Osteocyte (in vitro differentiated cells): ENCODE measurements around the gene VAC14. TPM values are rescaled to one million over a fixed set of nuclear protein-coding genes. Genes with fewer than 3 reads are reported as not detected.

Source experiments
- DNase-seq: peaks from one replicate; pipeline ENCODE4 v3.0.0; 2021; ENCODE audit warnings: mixed read lengths; ENCODE audit not compliant: unreplicated experiment; ENCODE audit errors: extremely low spot score
- H3K27ac Mint-ChIP-seq: one replicate; pipeline ENCODE4 v1.8.0; 2021; ENCODE audit warnings: mild to moderate bottlenecking, mixed read lengths; ENCODE audit not compliant: unreplicated experiment
- H3K27me3 Mint-ChIP-seq: one replicate; pipeline ENCODE4 v1.8.0; 2021; ENCODE audit warnings: mixed read lengths; ENCODE audit not compliant: unreplicated experiment
- H3K36me3 Mint-ChIP-seq: one replicate; pipeline ENCODE4 v1.8.0; 2021; ENCODE audit warnings: mixed read lengths; ENCODE audit not compliant: unreplicated experiment
- H3K4me1 Mint-ChIP-seq: one replicate; pipeline ENCODE4 v1.8.0; 2021; ENCODE audit warnings: mixed read lengths; ENCODE audit not compliant: unreplicated experiment
- H3K4me3 Mint-ChIP-seq: one replicate; pipeline ENCODE4 v1.8.0; 2021; ENCODE audit warnings: mild to moderate bottlenecking, moderate library complexity, mixed read lengths; ENCODE audit not compliant: unreplicated experiment
- H3K9me3 Mint-ChIP-seq: one replicate; pipeline ENCODE4 v1.8.0; 2021; ENCODE audit warnings: mixed read lengths; ENCODE audit not compliant: unreplicated experiment
- total RNA-seq: library from RNA; stranded (reverse); gene quantifications from 2 replicates; pipeline ENCODE4 v1.2.1, GENCODE V29; 2021
- TF ChIP-seq, protein P1 (sequence below): fragments of 200-600 bp; sonication (generic); IDR thresholded peaks from 2 replicates; pipeline ENCODE4 v1.5.0; 2021; ENCODE audit warnings: antibody characterized with exemption, mild to moderate bottlenecking, moderate library complexity

VAC14 gene
- total RNA-seq, 1 donor from 2014 or later: 44.5 TPM

DNA sequence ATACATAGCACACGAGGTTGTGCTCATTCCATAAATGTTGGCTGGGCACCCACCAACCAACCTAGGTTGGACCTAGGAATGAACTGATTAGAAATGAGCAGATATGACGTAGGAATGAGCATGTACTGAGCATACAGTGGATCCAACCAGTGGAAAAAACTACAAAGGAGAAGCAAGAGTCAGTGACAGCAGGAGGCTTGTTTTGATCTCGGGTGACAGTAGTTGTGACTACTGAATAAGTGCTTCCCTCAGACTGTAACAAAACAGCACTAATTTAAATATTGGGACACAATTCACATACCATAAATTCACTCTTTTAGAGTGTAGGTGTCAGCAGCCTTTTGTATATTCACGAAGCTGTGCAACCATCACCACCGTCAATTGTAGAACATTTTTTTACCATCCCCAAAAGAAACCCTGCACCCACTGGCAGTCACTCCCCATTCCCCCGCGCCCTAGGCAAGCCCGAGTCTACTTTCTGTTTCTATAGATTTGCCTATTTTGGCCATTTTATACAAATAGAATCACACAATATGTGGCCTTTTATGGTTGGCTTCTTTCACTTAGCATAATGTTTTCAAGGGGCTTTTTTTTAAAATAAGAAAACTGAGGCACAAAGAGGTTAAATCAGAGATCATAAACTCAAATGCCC, 7.0 kb downstream of the VAC14 start:
- H3K4me1 Mint-ChIP-seq: peaks cover 15% of the 10 kb centered on the region
- TF ChIP-seq, protein P1, sequence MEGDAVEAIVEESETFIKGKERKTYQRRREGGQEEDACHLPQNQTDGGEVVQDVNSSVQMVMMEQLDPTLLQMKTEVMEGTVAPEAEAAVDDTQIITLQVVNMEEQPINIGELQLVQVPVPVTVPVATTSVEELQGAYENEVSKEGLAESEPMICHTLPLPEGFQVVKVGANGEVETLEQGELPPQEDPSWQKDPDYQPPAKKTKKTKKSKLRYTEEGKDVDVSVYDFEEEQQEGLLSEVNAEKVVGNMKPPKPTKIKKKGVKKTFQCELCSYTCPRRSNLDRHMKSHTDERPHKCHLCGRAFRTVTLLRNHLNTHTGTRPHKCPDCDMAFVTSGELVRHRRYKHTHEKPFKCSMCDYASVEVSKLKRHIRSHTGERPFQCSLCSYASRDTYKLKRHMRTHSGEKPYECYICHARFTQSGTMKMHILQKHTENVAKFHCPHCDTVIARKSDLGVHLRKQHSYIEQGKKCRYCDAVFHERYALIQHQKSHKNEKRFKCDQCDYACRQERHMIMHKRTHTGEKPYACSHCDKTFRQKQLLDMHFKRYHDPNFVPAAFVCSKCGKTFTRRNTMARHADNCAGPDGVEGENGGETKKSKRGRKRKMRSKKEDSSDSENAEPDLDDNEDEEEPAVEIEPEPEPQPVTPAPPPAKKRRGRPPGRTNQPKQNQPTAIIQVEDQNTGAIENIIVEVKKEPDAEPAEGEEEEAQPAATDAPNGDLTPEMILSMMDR: no peak
- H3K27ac Mint-ChIP-seq: no peak overlapping the region
- H3K36me3 Mint-ChIP-seq: peaks cover 2% of the 10 kb centered on the region
- H3K9me3 Mint-ChIP-seq: no peaks in the 10 kb centered on the region
- no peaks in the 10 kb centered on the region for H3K27me3 Mint-ChIP-seq
- H3K4me3 Mint-ChIP-seq: no peak overlapping the region
- no peak for DNase-seq

- Mint-ChIP-seq H3K36me3 (peaks cover 5% of the 10 kb centered on the region), H3K4me1 (peaks cover 16% of the 10 kb centered on the region), H3K27ac (no peak overlapping the region), H3K9me3 (no peaks in the 10 kb centered on the region), H3K27me3 (no peaks in the 10 kb centered on the region), H3K4me3 (no peak overlapping the region)
- TF ChIP-seq, protein P1: no peak
- DNase-seq: no peak
These were observed 10.1 kb downstream of the VAC14 start for GRCh38 chr16:70790815-70791214.

GRCh38 chr16:70789595-70790447, 11.1 kb downstream of the VAC14 start:
- Mint-ChIP-seq H3K4me1 (peaks cover 16% of the 10 kb centered on the region), H3K27me3 (no peaks in the 10 kb centered on the region), H3K9me3 (no peaks in the 10 kb centered on the region), H3K36me3 (peaks cover 7% of the 10 kb centered on the region), H3K4me3 (no peak overlapping the region), H3K27ac (peak overlapping the region; percentile 50)
- TF ChIP-seq, protein P1: no peak
- no peak for DNase-seq

GRCh38 chr16:70788668-70789594, 12.0 kb downstream of the VAC14 start:
- H3K27ac Mint-ChIP-seq: peak overlapping the region; percentile 50
- TF ChIP-seq, protein P1: no peak
- peaks cover 16% of the 10 kb centered on the region for H3K4me1 Mint-ChIP-seq
- DNase-seq: no peak
- H3K27me3 Mint-ChIP-seq: no peaks in the 10 kb centered on the region
- H3K9me3 Mint-ChIP-seq: no peaks in the 10 kb centered on the region
- peak overlapping the region; percentile 16 for H3K4me3 Mint-ChIP-seq
- H3K36me3 Mint-ChIP-seq: peaks cover 16% of the 10 kb centered on the region
